Activated CD4-positive, alpha-beta T cell treated with anti-CD3 and anti-CD28 coated beads for 36 hours (primary cell): ENCODE measurements around the gene YPEL1. TPM values are rescaled to one million over a fixed set of nuclear protein-coding genes. Genes with fewer than 3 reads are reported as not detected.
"Not testable (repeated sequence)": the region's sequence is repeated elsewhere in the genome, so short reads cannot be mapped to it uniquely, and the experiment has no call there.

ENCODE experiments used
- ATAC-seq: fragments of 200-7000 bp; cut with Tn5 transposase; one replicate; pipeline ENCODE4 v1.10.0; 2021; ENCODE audit warnings: mild to moderate bottlenecking, moderate library complexity
- CTCF ChIA-PET: fragments of 350-600 bp; sonication (Branson Sonifier 250); formaldehyde crosslinking; loops from one replicate; lab custom pipeline; 2021; ENCODE audit warnings: antibody characterized with exemption; lab: Charles Lee
- POLR2A ChIA-PET: fragments of 350-600 bp; sonication (Branson Sonifier 250); formaldehyde crosslinking; loops from one replicate; lab custom pipeline; 2021; ENCODE audit warnings: antibody characterized with exemption, inconsistent platforms; lab: Charles Lee
- DNase-seq: peaks from one replicate; pipeline ENCODE4 v3.0.0-alpha.2; 2020
- H3K27ac Mint-ChIP-seq: one replicate; pipeline ENCODE4 v1.8.0; 2021; ENCODE audit warnings: mixed read lengths
- H3K27me3 Mint-ChIP-seq: one replicate; pipeline ENCODE4 v1.8.0; 2021; ENCODE audit warnings: mixed read lengths
- H3K36me3 Mint-ChIP-seq: one replicate; pipeline ENCODE4 v1.8.0; 2021; ENCODE audit warnings: low read depth, mixed read lengths
- H3K4me1 Mint-ChIP-seq: one replicate; pipeline ENCODE4 v1.8.0; 2021; ENCODE audit warnings: mixed read lengths
- H3K4me3 Mint-ChIP-seq: one replicate; pipeline ENCODE4 v1.8.0; 2021; ENCODE audit warnings: mild to moderate bottlenecking, moderate library complexity, mixed read lengths
- H3K9me3 Mint-ChIP-seq: one replicate; pipeline ENCODE4 v1.8.0; 2021; ENCODE audit warnings: low read depth, mixed read lengths
- intact Hi-C, 2 experiments: fragments of 100-400 bp; cut with DNase I in 1 of 2; cut with micrococcal nuclease in 1 of 2; formaldehyde crosslinking; loops; one replicate each; pipeline versions ENCODE4 v1.14.2 to v1.15.1; 2022 to 2024; cut with DNase I, micrococcal nuclease
- total RNA-seq, 2 experiments: library from RNA; stranded (reverse); gene quantifications; one replicate each; pipeline ENCODE4 v1.2.3, GENCODE V29; 2021

The YPEL1 gene
- total RNA-seq, 2 experiments from 2014 or later: 1.0 to 1.5 TPM

- ATAC-seq, H3K27me3 Mint-ChIP-seq, H3K36me3 Mint-ChIP-seq, CTCF ChIA-PET, H3K9me3 Mint-ChIP-seq, H3K4me1 Mint-ChIP-seq, POLR2A ChIA-PET, DNase-seq, H3K27ac Mint-ChIP-seq, H3K4me3 Mint-ChIP-seq, intact Hi-C loops: not testable (repeated sequence)
Measured at GRCh38 chr22:21721195-21721852, 14.3 kb downstream of the YPEL1 start.

- DNase-seq, H3K4me3 Mint-ChIP-seq, ATAC-seq, H3K27me3 Mint-ChIP-seq, H3K36me3 Mint-ChIP-seq, intact Hi-C loops, POLR2A ChIA-PET, H3K4me1 Mint-ChIP-seq, CTCF ChIA-PET, H3K27ac Mint-ChIP-seq, H3K9me3 Mint-ChIP-seq: not testable (repeated sequence)
Measured at GRCh38 chr22:21720191-21720859, 15.3 kb downstream of the YPEL1 start.

- H3K4me3 Mint-ChIP-seq: no peak overlapping the region
- DNase-seq (no peak), ATAC-seq (no peak)
- no peak overlapping the region for H3K27ac Mint-ChIP-seq
- no peaks in the 10 kb centered on the region for H3K27me3 Mint-ChIP-seq
- POLR2A ChIA-PET: interaction anchor here (0.6 kb wide), 1 partner anchor 91 kb away, joined by 3 read pairs; no protein-coding TSS in a partner anchor
- no peaks in the 10 kb centered on the region for H3K4me1 Mint-ChIP-seq
- intact Hi-C loops: no loop called here
- H3K9me3 Mint-ChIP-seq: no peaks in the 10 kb centered on the region
- H3K36me3 Mint-ChIP-seq: no peaks in the 10 kb centered on the region
- CTCF ChIA-PET: interaction anchor here (0.6 to 1.2 kb wide), 3 partner anchors 11 to 234 kb away, joined by 3 read pairs; no protein-coding TSS in a partner anchor
Measured at GRCh38 chr22:21719024-21719423, 16.6 kb downstream of the YPEL1 start.

- no peak overlapping the region for H3K4me3 Mint-ChIP-seq
- ChIA-PET CTCF (interaction anchor here (0.6 to 1.2 kb wide), 4 partner anchors 11 to 235 kb away, joined by 3 read pairs; no protein-coding TSS in a partner anchor), POLR2A (interaction anchor here (0.6 kb wide), 1 partner anchor 91 kb away, joined by 3 read pairs; no protein-coding TSS in a partner anchor)
- ATAC-seq: no peak
- no peak overlapping the region for H3K27ac Mint-ChIP-seq
- intact Hi-C loops: no loop called here
- H3K9me3 Mint-ChIP-seq: no peaks in the 10 kb centered on the region
- no peaks in the 10 kb centered on the region for H3K36me3 Mint-ChIP-seq
- H3K4me1 Mint-ChIP-seq: peaks cover 2% of the 10 kb centered on the region
- H3K27me3 Mint-ChIP-seq: no peaks in the 10 kb centered on the region
- DNase-seq: no peak
Measured at GRCh38 chr22:21718499-21718898, 17.1 kb downstream of the YPEL1 start.

GRCh38 chr22:21716395-21717122, 19.0 kb downstream of the YPEL1 start:
- H3K4me1 Mint-ChIP-seq, intact Hi-C loops: not testable (repeated sequence)
- CTCF ChIA-PET: interaction anchor here (0.8 to 1.1 kb wide), 2 partner anchors 222 to 255 kb away, joined by 3 to 4 read pairs; no protein-coding TSS in a partner anchor

GRCh38 chr22:21714786-21715185, 20.8 kb downstream of the YPEL1 start:
- CTCF ChIA-PET: no interaction called here
- Mint-ChIP-seq H3K4me3 (no peak overlapping the region), H3K9me3 (no peaks in the 10 kb centered on the region), H3K4me1 (peaks cover 10% of the 10 kb centered on the region), H3K36me3 (no peaks in the 10 kb centered on the region), H3K27me3 (no peaks in the 10 kb centered on the region), H3K27ac (no peak overlapping the region)
- POLR2A ChIA-PET: no interaction called here
- DNase-seq (no peak), ATAC-seq (no peak)
- intact Hi-C loops: no loop called here

More at GRCh38 chr22:21716395-21717122, 19.0 kb downstream of the YPEL1 start:
- H3K9me3 Mint-ChIP-seq, H3K36me3 Mint-ChIP-seq, POLR2A ChIA-PET, H3K4me3 Mint-ChIP-seq, ATAC-seq, H3K27me3 Mint-ChIP-seq, H3K27ac Mint-ChIP-seq, DNase-seq: not testable (repeated sequence)

GRCh38 chr22:21714059-21714770, 21.4 kb downstream of the YPEL1 start:
- Mint-ChIP-seq H3K27me3 (no peaks in the 10 kb centered on the region), H3K36me3 (no peaks in the 10 kb centered on the region), H3K4me1 (peaks cover 10% of the 10 kb centered on the region), H3K4me3 (no peak overlapping the region), H3K9me3 (no peaks in the 10 kb centered on the region), H3K27ac (no peak overlapping the region)
- CTCF ChIA-PET: interaction anchor here (0.5 to 0.7 kb wide), 3 partner anchors 10 to 239 kb away, joined by 3 to 8 read pairs (median 4); partner anchors contain the start of gene PPM1F
- ATAC-seq (no peak), DNase-seq (no peak)
- POLR2A ChIA-PET: no interaction called here
- intact Hi-C loops: no loop called here

- CTCF ChIA-PET: interaction anchor here (0.5 to 0.7 kb wide), 3 partner anchors 9 to 239 kb away, joined by 3 to 8 read pairs (median 4); partner anchors contain the start of gene PPM1F
- POLR2A ChIA-PET: no interaction called here
- H3K36me3 Mint-ChIP-seq: no peaks in the 10 kb centered on the region
- no peak overlapping the region for H3K4me3 Mint-ChIP-seq
- ATAC-seq: no peak
- H3K27ac Mint-ChIP-seq: no peak overlapping the region
- H3K27me3 Mint-ChIP-seq: no peaks in the 10 kb centered on the region
- DNase-seq: no peak
- intact Hi-C loops: loop anchor here (1.0 to 2.0 kb wide), 2 partner anchors 225 to 239 kb away; partner anchors contain the start of gene PPM1F (in 2 of the 2)
- H3K9me3 Mint-ChIP-seq: no peaks in the 10 kb centered on the region
- peaks cover 10% of the 10 kb centered on the region for H3K4me1 Mint-ChIP-seq
Measured at GRCh38 chr22:21713428-21714058, 22.1 kb downstream of the YPEL1 start.

- CTCF ChIA-PET: interaction anchor here (0.7 to 1.5 kb wide), 3 partner anchors 8 to 240 kb away, joined by 4 to 8 read pairs (median 6); partner anchors contain the start of gene PPM1F
- POLR2A ChIA-PET: no interaction called here
Measured at GRCh38 chr22:21712751-21713427, 22.7 kb downstream of the YPEL1 start.

GRCh38 chr22:21711851-21712250, 23.7 kb downstream of the YPEL1 start:
- no peak overlapping the region for H3K27ac Mint-ChIP-seq
- ChIA-PET POLR2A (no interaction called here), CTCF (interaction anchor here (0.6 to 1.5 kb wide), 5 partner anchors 33 to 282 kb away, joined by 3 to 6 read pairs (median 4); partner anchors contain the start of gene PPM1F)
- intact Hi-C loops: loop anchor here (2.0 kb wide), 1 partner anchor 241 kb away; the partner anchor contains the start of gene PPM1F (in 2 of the 2)
- peaks cover 10% of the 10 kb centered on the region for H3K4me1 Mint-ChIP-seq
- ATAC-seq (no peak), DNase-seq (no peak)
- H3K27me3 Mint-ChIP-seq: no peaks in the 10 kb centered on the region
- no peaks in the 10 kb centered on the region for H3K36me3 Mint-ChIP-seq
- H3K9me3 Mint-ChIP-seq: no peaks in the 10 kb centered on the region
- no peak overlapping the region for H3K4me3 Mint-ChIP-seq

More at GRCh38 chr22:21712751-21713427, 22.7 kb downstream of the YPEL1 start:
- Mint-ChIP-seq H3K36me3 (no peaks in the 10 kb centered on the region), H3K27me3 (no peaks in the 10 kb centered on the region), H3K4me3 (no peak overlapping the region), H3K27ac (no peak overlapping the region), H3K4me1 (peaks cover 10% of the 10 kb centered on the region), H3K9me3 (no peaks in the 10 kb centered on the region)
- peak; percentile 96 for ATAC-seq
- intact Hi-C loops: loop anchor here (1.0 to 2.0 kb wide), 2 partner anchors 225 to 240 kb away; partner anchors contain the start of gene PPM1F (in 2 of the 2)
- peak; percentile 71 for DNase-seq
